Stomach (tissue), 9 donors: ENCODE data around the gene PDE4D. TPM values are rescaled to one million over a fixed set of nuclear protein-coding genes. Genes with fewer than 3 reads are reported as not detected.

ENCODE experiments used
- DNase-seq, 2 donors: peaks; one replicate each; pipeline versions ENCODE4 v3.0.0 to v3.0.0-alpha.2; 2013 to 2019
- H3K27ac ChIP-seq, 5 donors: fragments of 200-600 bp in 4 of 5; sonication (generic) in 4 of 5; one replicate each; pipeline ENCODE4 v1.5.1; 2013 to 2019; ENCODE audit warnings: mild to moderate bottlenecking in 1 of 5, moderate library complexity in 1 of 5
- H3K27me3 ChIP-seq, 3 donors: fragments of 200-600 bp; sonication (generic); one replicate each; pipeline ENCODE4 v1.5.1; 2017 to 2019; ENCODE audit warnings: mixed run types in 1 of 3
- H3K36me3 ChIP-seq, 4 donors: fragments of 200-600 bp; sonication (generic); 1 replicate in 3 of 4; 2 replicates in 1 of 4; pipeline ENCODE4 v1.5.1; 2016 to 2019
- H3K4me1 ChIP-seq, 4 donors: fragments of 200-600 bp; sonication (generic); one replicate each; pipeline ENCODE4 v1.5.1; 2016 to 2019
- H3K4me3 ChIP-seq, 4 donors: fragments of 200-600 bp; sonication (generic) in 3 of 4; one replicate each; pipeline ENCODE4 v1.5.1; 2016 to 2019; ENCODE audit warnings: mild to moderate bottlenecking in 1 of 4
- H3K9me3 ChIP-seq, 4 donors: fragments of 200-600 bp; sonication (generic); one replicate each; pipeline ENCODE4 v1.5.1; 2016 to 2019
- CTCF ChIP-seq, 7 experiments: fragments of 450-650 bp in 4 of 7; fragments of 200-600 bp in 3 of 7; sonication (generic) in 3 of 7; IDR thresholded peaks; one replicate each; pipeline ENCODE4 v1.5.1; 2016 to 2019; ENCODE audit warnings: antibody characterized with exemption in 7 of 7, control low read depth in 2 of 7, mild to moderate bottlenecking in 1 of 7
- EP300 ChIP-seq: sonication (generic); formaldehyde crosslinking; IDR thresholded peaks from one replicate; pipeline ENCODE4 v1.6.1; 2017; ENCODE audit warnings: antibody characterized with exemption
- POLR2A ChIP-seq, 4 donors: fragments of 450-650 bp; IDR thresholded peaks; one replicate each; pipeline ENCODE4 v1.6.1; 2016; ENCODE audit warnings: antibody characterized with exemption in 4 of 4, control low read depth in 2 of 4, mild to moderate bottlenecking in 1 of 4, moderate library complexity in 1 of 4
- POLR2AphosphoS5 ChIP-seq, 3 donors: sonication (generic); formaldehyde crosslinking; IDR thresholded peaks; one replicate each; pipeline ENCODE4 v1.6.1; 2016; ENCODE audit warnings: antibody characterized with exemption in 3 of 3
- WGBS, 5 donors: extraction: QIAGEN DNeasy Blood & Tissue Kit in 3 of 5; methylation state at CpG; one replicate each; pipeline versions ENCODE4 v1.1.5 to v1.1.7; 2013 to 2018; 5-methylcytosine and 5-hydroxymethylcytosine counted together
- intact Hi-C: fragments of 100-400 bp; cut with DNase I; formaldehyde crosslinking; loops from one replicate; pipeline ENCODE4 v1.15.1; 2023; ENCODE audit warnings: low total_unique reads
- polyA plus RNA-seq, 3 donors: library from polyadenylated mRNA; stranded (reverse); fragments of 200-250 nt; gene quantifications; one replicate each; pipeline ENCODE4 v1.2.3, GENCODE V29; 2013
- total RNA-seq, 5 donors: library from RNA; depleted of rRNA; stranded (reverse); fragments of >200 nt; gene quantifications; one replicate each; pipeline versions ENCODE4 v1.1.0 to v1.2.3, GENCODE V29; 2014 to 2016
- donor health status: healthy with polysubstance abuse.
- donor health status: Bipolar disorder and iron deficiency.
- donor health status: healthy.

Gene PDE4D
- total and polyA plus RNA-seq, 8 donors: 3.1 to 147 (median 97.3) TPM

DNA sequence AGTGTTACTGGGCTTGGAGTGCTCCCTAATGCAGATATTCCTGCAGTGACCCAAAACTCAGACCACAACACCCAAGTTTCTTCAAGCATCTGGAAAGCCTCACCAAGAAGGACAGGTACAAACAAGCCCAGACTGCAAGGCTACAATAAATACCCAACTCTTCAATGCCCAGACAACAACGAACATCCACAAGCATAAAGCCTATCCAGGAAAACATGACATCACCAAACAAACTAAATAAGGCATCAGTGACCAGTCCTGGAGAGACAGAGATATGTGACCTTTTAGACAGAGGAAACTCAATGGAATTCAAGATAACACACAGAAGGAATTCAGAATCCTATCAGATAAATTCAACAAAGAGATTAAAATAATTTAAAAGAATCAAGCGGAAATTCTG lies 605.6 kb downstream of the PDE4D start:
- Histone ChIP-seq H3K36me3 (no peaks in the 10 kb centered on the region), H3K27me3 (no peaks in the 10 kb centered on the region), H3K4me3 (no peak overlapping the region), H3K4me1 (peaks cover 3 to 18% (median 7%) of the 10 kb centered on the region in 4 donors), H3K27ac (no peak overlapping the region), H3K9me3 (no peaks in the 10 kb centered on the region)
- 73 to 81% (median 77%) methylated on average over 2 of the region's 2 CpGs for WGBS, 5 donors
- intact Hi-C loops: no loop called here
- no peak for TF ChIP-seq CTCF (IDR thresholded peaks at IDR 0.05)
- no peak for TF ChIP-seq EP300
- TF ChIP-seq POLR2A (IDR thresholded peaks at IDR 0.05): no peak
- TF ChIP-seq POLR2AphosphoS5 (IDR thresholded peaks at IDR 0.05): no peak
- no peak for DNase-seq

DNA sequence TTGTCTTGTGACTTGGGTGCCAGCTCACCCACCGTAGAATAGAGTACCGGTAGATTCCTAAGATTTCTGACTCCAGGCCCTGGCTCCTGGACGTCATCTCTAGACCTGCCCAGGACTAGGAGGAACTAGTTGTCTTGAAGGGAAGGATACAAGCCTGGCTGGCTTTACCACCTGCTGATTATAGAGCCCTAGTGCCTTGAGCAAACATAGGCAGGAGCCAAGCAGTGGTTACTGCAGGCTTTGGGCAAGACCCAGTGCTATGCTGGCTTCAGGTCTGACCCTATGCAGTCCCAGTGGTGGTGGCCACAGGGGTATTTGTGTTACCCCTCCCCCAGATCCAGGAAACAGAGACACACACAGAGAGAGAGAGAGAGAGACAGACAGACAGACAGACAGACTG lies 606.2 kb downstream of the PDE4D start:
- 27 to 65% (median 53%) methylated on average over 3 of the region's 3 CpGs for WGBS, 5 donors

DNA sequence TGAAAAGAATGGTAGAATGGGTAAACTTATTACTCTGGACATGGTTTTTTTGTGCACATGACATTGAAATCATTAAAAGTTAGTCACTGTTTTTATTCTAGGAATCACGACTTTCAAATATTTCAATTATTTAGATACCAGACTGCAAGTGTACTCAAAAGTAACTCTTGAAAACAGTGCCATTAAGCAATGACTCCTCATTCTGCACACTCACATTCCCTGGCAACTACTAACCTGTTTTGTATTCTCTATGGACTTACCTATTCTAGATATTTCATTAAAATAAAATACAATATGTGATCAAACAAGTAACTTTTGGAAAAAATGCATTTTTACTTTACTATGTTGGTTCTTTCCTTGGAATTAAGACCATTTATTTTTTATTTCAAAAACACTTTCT lies 607.0 kb downstream of the PDE4D start:
- Histone ChIP-seq H3K9me3 (no peaks in the 10 kb centered on the region), H3K4me1 (peaks cover 3 to 18% (median 7%) of the 10 kb centered on the region in 4 donors), H3K4me3 (no peak overlapping the region), H3K36me3 (no peaks in the 10 kb centered on the region), H3K27me3 (no peaks in the 10 kb centered on the region), H3K27ac (no peak overlapping the region)
- DNase-seq: no peak
- 77 to 92% (median 80%) methylated on average over 1 of the region's 1 CpG for WGBS, 5 donors
- intact Hi-C loops: no loop called here
- no peak for TF ChIP-seq POLR2A (IDR thresholded peaks at IDR 0.05)
- no peak for TF ChIP-seq POLR2AphosphoS5 (IDR thresholded peaks at IDR 0.05)
- no peak for TF ChIP-seq EP300
- no peak for TF ChIP-seq CTCF (IDR thresholded peaks at IDR 0.05)

More for the DNA sequence above, 606.2 kb downstream of the PDE4D start:
- peak overlapping the region in 3 of 5 donors; percentile 2 to 41 (median 17) for H3K27ac ChIP-seq
- no peaks in the 10 kb centered on the region for H3K36me3 ChIP-seq
- no peak for TF ChIP-seq POLR2A (IDR thresholded peaks at IDR 0.05)
- no peak for TF ChIP-seq POLR2AphosphoS5 (IDR thresholded peaks at IDR 0.05)
- TF ChIP-seq CTCF (IDR thresholded peaks at IDR 0.05): no peak
- TF ChIP-seq EP300: no peak
- peak in 1 of 2 donors; percentile 60 for DNase-seq
- intact Hi-C loops: no loop called here
- H3K9me3 ChIP-seq: no peaks in the 10 kb centered on the region
- no peak overlapping the region for H3K4me3 ChIP-seq
- H3K27me3 ChIP-seq: no peaks in the 10 kb centered on the region
- peaks cover 3 to 18% (median 7%) of the 10 kb centered on the region in 4 donors for H3K4me1 ChIP-seq

GRCh38 chr5:59285300-59286016 lies 608.1 kb downstream of the PDE4D start:
- no peak for TF ChIP-seq POLR2A (IDR thresholded peaks at IDR 0.05)
- TF ChIP-seq EP300: no peak
- TF ChIP-seq CTCF (IDR thresholded peaks at IDR 0.05): no peak
- no peak for TF ChIP-seq POLR2AphosphoS5 (IDR thresholded peaks at IDR 0.05)
- 49 to 72% (median 60%) methylated on average over 4 of the region's 4 CpGs for WGBS, 5 donors
- Histone ChIP-seq H3K36me3 (no peaks in the 10 kb centered on the region), H3K9me3 (no peaks in the 10 kb centered on the region), H3K4me1 (peaks cover 3 to 18% (median 7%) of the 10 kb centered on the region in 4 donors), H3K27ac (no peak overlapping the region), H3K27me3 (no peaks in the 10 kb centered on the region), H3K4me3 (no peak overlapping the region)
- intact Hi-C loops: no loop called here
- DNase-seq: no peak
